Measurements from ENCODE around the gene SEBOX. TPM values are rescaled to one million over a fixed set of nuclear protein-coding genes. Genes with fewer than 3 reads are reported as not detected.

The SEBOX gene
- total and polyA plus RNA-seq, 2 experiments from 2014 or later, result not detected

DNA sequence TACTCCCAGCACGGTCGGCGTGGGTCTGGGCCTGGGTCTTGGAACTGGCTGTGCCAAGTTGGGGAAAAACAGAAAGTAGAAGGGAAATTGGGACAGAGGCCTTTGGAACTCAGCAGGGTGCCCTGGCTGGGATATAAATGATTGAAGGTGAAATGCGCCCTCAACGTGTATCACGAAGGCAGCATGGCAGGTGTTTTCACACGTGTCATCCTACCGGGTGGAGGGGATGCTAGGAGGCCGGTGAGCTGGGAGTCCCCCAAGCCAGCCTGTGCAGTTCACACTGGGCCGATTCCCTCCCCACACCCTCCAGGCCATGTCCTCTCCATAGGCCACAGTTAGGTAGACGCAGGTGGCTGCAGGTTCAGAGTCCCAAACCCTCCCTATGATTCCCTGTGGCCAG lies 23.5 kb downstream of the SEBOX start (continued):
- TF ChIP-seq POLR2AphosphoS5 (IDR thresholded peaks at IDR 0.05; ENCODE audit: low read depth), result no peak
- TF ChIP-seq ZNF331 (CRISPR knock-in tag; IDR thresholded peaks at IDR 0.05; ENCODE audit: low read depth), result no peak
- no peak for TF ChIP-seq ZNF114 (CRISPR knock-in tag; IDR thresholded peaks at IDR 0.05)
- TF ChIP-seq EZH2phosphoT487 (IDR thresholded peaks at IDR 0.05; ENCODE audit: unreplicated experiment), result no peak
- TF ChIP-seq, protein P1, sequence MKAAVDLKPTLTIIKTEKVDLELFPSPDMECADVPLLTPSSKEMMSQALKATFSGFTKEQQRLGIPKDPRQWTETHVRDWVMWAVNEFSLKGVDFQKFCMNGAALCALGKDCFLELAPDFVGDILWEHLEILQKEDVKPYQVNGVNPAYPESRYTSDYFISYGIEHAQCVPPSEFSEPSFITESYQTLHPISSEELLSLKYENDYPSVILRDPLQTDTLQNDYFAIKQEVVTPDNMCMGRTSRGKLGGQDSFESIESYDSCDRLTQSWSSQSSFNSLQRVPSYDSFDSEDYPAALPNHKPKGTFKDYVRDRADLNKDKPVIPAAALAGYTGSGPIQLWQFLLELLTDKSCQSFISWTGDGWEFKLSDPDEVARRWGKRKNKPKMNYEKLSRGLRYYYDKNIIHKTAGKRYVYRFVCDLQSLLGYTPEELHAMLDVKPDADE (IDR thresholded peaks at IDR 0.05), result no peak
- TF ChIP-seq REST (IDR thresholded peaks at IDR 0.05; ENCODE audit: unreplicated experiment), result no peak
- TF ChIP-seq CREB1 (CRISPR knock-in tag; IDR thresholded peaks at IDR 0.05; ENCODE audit: low read depth), result no peak
- no peak for TF ChIP-seq CTCF (conservative IDR thresholded peaks at IDR 0.05; ENCODE audit: low read depth in 2 of 2)
- no peak for TF ChIP-seq JUNB (IDR thresholded peaks at IDR 0.05; ENCODE audit: unreplicated experiment)
- no peak for TF ChIP-seq NANOG (IDR thresholded peaks at IDR 0.05; ENCODE audit: borderline replicate concordance)

- peaks cover 14% of the 10 kb centered on the region for H3K27me3 Mint-ChIP-seq (ENCODE audit: insufficient read depth, low read depth, poor library complexity)
- no peak overlapping the region for H2AFZ ChIP-seq
- ATAC-seq, result no peak
- H3K36me3 ChIP-seq (ENCODE audit: insufficient read depth), result peaks cover 8% of the 10 kb centered on the region
- H4K20me1 ChIP-seq (replicated peaks; ENCODE audit: insufficient read depth), result no peaks in the 10 kb centered on the region
- TF ChIP-seq, protein P1 (IDR thresholded peaks at IDR 0.05), result no peak
- TF ChIP-seq ZNF462 (CRISPR knock-in tag; IDR thresholded peaks at IDR 0.05), result no peak
- TF ChIP-seq POLR2AphosphoS5 (IDR thresholded peaks at IDR 0.05; ENCODE audit: low read depth), result no peak
- TF ChIP-seq STAT1 (IDR thresholded peaks at IDR 0.05; ENCODE audit: unreplicated experiment), result no peak
- TF ChIP-seq JUNB (IDR thresholded peaks at IDR 0.05; ENCODE audit: unreplicated experiment), result no peak
- H3K9me3 Mint-ChIP-seq, result no peaks in the 10 kb centered on the region
- H3K4me1 ChIP-seq (ENCODE audit: insufficient read depth), result peaks cover 6% of the 10 kb centered on the region; the same call in 1 of the 2 replicates
- H3K27ac ChIP-seq (ENCODE audit: low read depth), result no peak overlapping the region
- peaks cover 19% of the 10 kb centered on the region for H3K36me3 Mint-ChIP-seq (ENCODE audit: low read depth)
- no peaks in the 10 kb centered on the region for H3F3A ChIP-seq (replicated peaks; ENCODE audit: low read depth)
- no peak overlapping the region for H3K27ac Mint-ChIP-seq
- DNase-seq (ENCODE audit: low spot score), result no peak
- no peak overlapping the region for H3K4me2 ChIP-seq
- H3K4me1 Mint-ChIP-seq, result peaks cover 13% of the 10 kb centered on the region
- H3K79me2 ChIP-seq (replicated peaks; ENCODE audit: insufficient read depth), result peaks cover 19% of the 10 kb centered on the region
- no peak overlapping the region for H3K4me3 ChIP-seq
- no peaks in the 10 kb centered on the region for H3K27me3 ChIP-seq (ENCODE audit: insufficient read depth)
- no peak overlapping the region for H3K4me3 Mint-ChIP-seq
- no peaks in the 10 kb centered on the region for H3K9me2 ChIP-seq (ENCODE audit: insufficient read depth)
These were observed 24.6 kb downstream of the SEBOX start for GRCh38 chr17:28340374-28340773.
